Mucosa of descending colon (tissue), 3 donors: ENCODE measurements around the gene PLXDC2. TPM values are rescaled to one million over a fixed set of nuclear protein-coding genes. Genes with fewer than 3 reads are reported as not detected.

Experiments used
- ATAC-seq: fragments of 200-7000 bp; cut with Tn5 transposase; one replicate; pipeline ENCODE4 v1.9.1; 2020; ENCODE audit warnings: mild to moderate bottlenecking, moderate library complexity
- DNase-seq, 3 donors: peaks; one replicate each; pipeline ENCODE4 v3.0.0-alpha.2; 2020
- H3K36me3 ChIP-seq: fragments of 200-600 bp; one replicate; pipeline ENCODE4 v1.8.0; 2021; ENCODE audit warnings: low read depth, mild to moderate bottlenecking
- H3K4me1 ChIP-seq: fragments of 200-600 bp; one replicate; pipeline ENCODE4 v1.8.0; 2021; ENCODE audit warnings: low read depth, mild to moderate bottlenecking
- H3K4me3 ChIP-seq: fragments of 200-600 bp; one replicate; pipeline ENCODE4 v1.8.0; 2021; ENCODE audit warnings: mild to moderate bottlenecking
- H3K9me3 ChIP-seq: fragments of 200-600 bp; one replicate; pipeline ENCODE4 v1.8.0; 2021; ENCODE audit warnings: mild to moderate bottlenecking
- intact Hi-C, 2 donors: fragments of 100-400 bp; cut with DNase I in 1 of 2; cut with micrococcal nuclease in 1 of 2; formaldehyde crosslinking; loops; one replicate each; pipeline versions ENCODE4 v1.11.0 to v1.11.1; 2022; cut with DNase I, micrococcal nuclease
- total RNA-seq, 3 donors: library from RNA; stranded (reverse); fragmentation: NEBNext Ultra II Directional in 2 of 3; extraction: Animal tissue kit (Norgen Biotek cat#: 25700) in 2 of 3; gene quantifications; one replicate each; pipeline versions ENCODE4 v1.2.1 to v1.2.4, GENCODE V29; 2021 to 2023
- TF ChIP-seq, protein P1 (sequence below): fragments of 200-600 bp; IDR thresholded peaks from one replicate; pipeline ENCODE4 v1.8.0; 2022; ENCODE audit warnings: antibody characterized with exemption, mild to moderate bottlenecking
- donor health status: DM: no; HTN: no; CAD: no; lungs with moderate emphysema.
- donor health status: DM: no; HTN: no; CAD: no.
- donor health status: DM: no; HTN: yes; CAD: no.

PLXDC2 gene
- total RNA-seq, 3 donors from 2014 or later, result 19.9 to 31.6 (median 30.3) TPM

DNA sequence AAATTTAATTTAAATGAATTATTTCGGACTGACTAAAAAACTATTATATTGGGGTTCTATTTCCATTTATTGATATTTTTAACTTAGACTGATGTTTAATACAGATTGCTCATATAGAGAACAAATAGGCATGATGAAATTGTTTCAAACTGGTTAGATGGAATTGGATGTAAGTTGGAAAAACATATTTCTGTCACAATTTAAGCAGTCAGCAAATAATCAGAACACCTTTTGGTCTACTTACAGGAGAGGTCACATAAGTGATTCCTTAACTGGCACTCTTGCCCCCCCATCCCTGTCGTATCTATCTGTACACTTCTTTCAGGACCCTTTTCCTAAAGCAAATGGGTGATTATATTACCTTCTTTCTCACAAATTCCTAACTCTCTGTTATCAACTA is 138.4 kb downstream of the PLXDC2 start:
- intact Hi-C loops, result no loop called here
- TF ChIP-seq, protein P1, sequence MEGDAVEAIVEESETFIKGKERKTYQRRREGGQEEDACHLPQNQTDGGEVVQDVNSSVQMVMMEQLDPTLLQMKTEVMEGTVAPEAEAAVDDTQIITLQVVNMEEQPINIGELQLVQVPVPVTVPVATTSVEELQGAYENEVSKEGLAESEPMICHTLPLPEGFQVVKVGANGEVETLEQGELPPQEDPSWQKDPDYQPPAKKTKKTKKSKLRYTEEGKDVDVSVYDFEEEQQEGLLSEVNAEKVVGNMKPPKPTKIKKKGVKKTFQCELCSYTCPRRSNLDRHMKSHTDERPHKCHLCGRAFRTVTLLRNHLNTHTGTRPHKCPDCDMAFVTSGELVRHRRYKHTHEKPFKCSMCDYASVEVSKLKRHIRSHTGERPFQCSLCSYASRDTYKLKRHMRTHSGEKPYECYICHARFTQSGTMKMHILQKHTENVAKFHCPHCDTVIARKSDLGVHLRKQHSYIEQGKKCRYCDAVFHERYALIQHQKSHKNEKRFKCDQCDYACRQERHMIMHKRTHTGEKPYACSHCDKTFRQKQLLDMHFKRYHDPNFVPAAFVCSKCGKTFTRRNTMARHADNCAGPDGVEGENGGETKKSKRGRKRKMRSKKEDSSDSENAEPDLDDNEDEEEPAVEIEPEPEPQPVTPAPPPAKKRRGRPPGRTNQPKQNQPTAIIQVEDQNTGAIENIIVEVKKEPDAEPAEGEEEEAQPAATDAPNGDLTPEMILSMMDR, result no peak
- DNase-seq, result no peak

DNA sequence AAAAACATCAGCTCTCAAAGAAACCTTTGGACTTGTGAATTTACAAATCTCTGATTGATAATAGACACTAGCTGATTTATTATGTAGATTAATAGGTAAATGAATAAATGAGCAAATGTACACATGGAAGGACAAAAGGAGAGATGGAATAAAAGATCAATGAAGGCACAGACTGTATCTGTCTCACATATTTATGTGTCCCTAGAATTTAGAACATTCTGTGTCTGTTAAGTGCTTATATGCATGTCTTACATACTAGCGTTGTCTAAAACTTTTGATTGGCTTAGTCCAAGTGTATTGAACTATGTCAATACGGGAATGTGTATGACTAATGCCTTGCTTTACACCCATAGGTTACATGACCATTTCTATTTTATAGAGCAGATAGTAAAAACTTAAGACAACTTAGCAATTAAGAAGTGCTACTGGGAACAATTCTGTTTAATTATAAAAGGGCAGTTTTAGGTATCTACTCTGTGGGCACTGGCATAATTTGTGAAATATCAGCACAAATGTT is 140.3 kb downstream of the PLXDC2 start:
- no peaks in the 10 kb centered on the region for H3K9me3 ChIP-seq
- H3K4me3 ChIP-seq, result no peak overlapping the region
- intact Hi-C loops, result no loop called here
- no peaks in the 10 kb centered on the region for H3K36me3 ChIP-seq
- DNase-seq (no peak), ATAC-seq (peak; percentile 88)
- H3K4me1 ChIP-seq, result peaks cover 9% of the 10 kb centered on the region
- TF ChIP-seq, protein P1, result no peak

More for the DNA sequence above, 138.4 kb downstream of the PLXDC2 start:
- H3K9me3 ChIP-seq, result no peaks in the 10 kb centered on the region
- H3K36me3 ChIP-seq, result no peaks in the 10 kb centered on the region
- peaks cover 9% of the 10 kb centered on the region for H3K4me1 ChIP-seq
- no peak for ATAC-seq
- H3K4me3 ChIP-seq, result no peak overlapping the region

DNA sequence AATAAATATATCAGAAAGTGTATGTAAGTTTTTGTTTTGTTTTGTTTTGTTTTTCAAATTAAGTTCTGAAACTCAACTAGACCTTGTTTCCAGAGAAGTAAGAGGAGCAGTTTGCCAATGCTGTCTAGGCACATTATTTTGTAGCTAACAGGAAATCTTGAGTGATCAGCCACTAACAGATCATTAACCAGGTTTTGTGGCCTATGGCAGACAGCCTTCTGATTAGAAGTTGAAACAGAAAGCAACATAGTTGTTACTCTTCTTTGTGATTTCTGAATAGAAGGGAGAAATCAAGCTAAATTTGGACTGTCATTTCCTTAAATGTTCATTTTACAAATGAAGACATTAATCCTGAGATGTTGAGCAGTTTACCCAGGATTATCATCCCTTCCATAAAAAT is 142.6 kb downstream of the PLXDC2 start:
- no peaks in the 10 kb centered on the region for H3K36me3 ChIP-seq
- ATAC-seq (peak; percentile 78), DNase-seq (peak in 1 of 3 donors; percentile 43)
- intact Hi-C loops, result no loop called here
- no peak overlapping the region for H3K4me3 ChIP-seq
- H3K4me1 ChIP-seq, result peaks cover 9% of the 10 kb centered on the region
- TF ChIP-seq, protein P1, result no peak
- no peaks in the 10 kb centered on the region for H3K9me3 ChIP-seq

DNA sequence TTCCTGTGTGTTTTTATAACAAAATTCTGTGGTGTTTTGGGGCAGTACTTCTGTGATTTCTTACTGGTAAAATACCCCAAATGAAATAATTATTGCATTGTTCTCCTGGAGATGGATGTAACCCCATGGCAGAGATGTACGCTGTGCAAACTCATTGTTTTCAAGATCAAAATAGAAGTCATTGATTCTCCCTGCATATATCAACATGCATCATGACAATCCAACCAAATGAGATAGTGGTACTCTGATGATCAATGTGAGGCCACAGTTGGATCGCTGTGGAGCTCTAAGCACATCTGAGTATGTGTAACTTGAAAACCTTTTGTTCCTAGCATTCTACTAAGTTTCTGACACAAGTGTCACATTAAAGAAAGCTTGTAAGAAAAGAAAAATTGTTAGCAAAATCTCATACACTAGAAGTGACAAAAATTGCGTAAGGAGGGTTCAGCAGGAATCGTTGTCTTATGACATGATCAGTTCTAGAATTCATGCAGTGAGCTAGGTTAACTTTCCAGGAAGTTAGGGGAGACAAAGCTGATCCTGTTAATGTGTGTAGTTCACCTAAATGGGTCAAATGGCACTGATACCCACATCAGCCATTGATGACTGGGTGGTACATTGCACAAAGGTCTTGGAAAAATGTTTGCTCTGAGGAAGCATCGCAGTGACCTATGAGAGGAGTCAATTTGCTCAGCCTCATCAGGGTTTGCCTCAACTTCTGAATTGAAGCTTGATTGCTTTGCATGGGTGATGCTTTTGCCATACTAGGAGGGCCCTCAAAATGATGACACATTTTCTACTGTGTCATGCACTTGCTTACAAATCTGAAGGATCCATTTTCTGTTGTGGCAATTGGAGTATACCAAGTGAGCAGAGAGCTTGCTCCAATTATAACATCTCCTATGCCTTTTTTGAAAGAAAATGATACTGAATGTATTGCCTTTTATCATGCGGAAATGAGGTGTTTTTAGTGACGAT is 145.1 kb downstream of the PLXDC2 start:
- Histone ChIP-seq H3K4me1 (peaks cover 7% of the 10 kb centered on the region), H3K4me3 (no peak overlapping the region), H3K9me3 (no peaks in the 10 kb centered on the region), H3K36me3 (no peaks in the 10 kb centered on the region)
- ATAC-seq, result no peak
- intact Hi-C loops, result no loop called here
- no peak for DNase-seq
- TF ChIP-seq, protein P1, result no peak

DNA sequence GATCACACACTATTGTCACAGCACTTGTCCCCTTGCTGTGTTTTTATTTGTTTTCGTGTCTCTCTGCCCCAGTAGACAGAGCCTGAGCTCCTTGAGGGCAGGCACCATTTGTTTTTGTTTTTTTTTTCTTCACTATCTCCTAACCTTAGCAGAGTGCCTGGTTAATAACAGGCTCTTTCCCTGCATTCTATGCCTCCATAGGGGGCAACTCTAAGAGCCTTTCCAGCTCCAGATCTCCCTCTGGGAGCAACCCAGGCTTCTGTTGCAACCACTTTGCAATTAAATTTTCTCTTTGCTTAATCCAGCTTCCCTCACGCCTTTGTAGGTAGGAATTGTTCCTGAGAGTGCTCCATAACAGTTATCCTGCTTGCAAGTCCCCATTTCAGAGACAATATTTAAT is 148.4 kb downstream of the PLXDC2 start:
- H3K9me3 ChIP-seq, result no peaks in the 10 kb centered on the region

More for the DNA sequence above, 148.4 kb downstream of the PLXDC2 start:
- DNase-seq (no peak), ATAC-seq (no peak)
- Histone ChIP-seq H3K4me1 (no peaks in the 10 kb centered on the region), H3K4me3 (no peak overlapping the region), H3K36me3 (no peaks in the 10 kb centered on the region)
- intact Hi-C loops, result no loop called here
- TF ChIP-seq, protein P1, result no peak
